Activated effector memory CD4-positive, alpha-beta T cell treated with anti-CD3 and anti-CD28 coated beads, Interleukin-2, amount 50 U/mL, for 16 hours (primary cell): ENCODE results near the gene RABGEF1.
"Not testable (repeated sequence)": the region's sequence is repeated elsewhere in the genome, so short reads cannot be mapped to it uniquely, and the experiment has no call there.

Experiments
- DNase-seq: peaks from one replicate; pipeline ENCODE4 v3.0.0-alpha.2; 2020

The RABGEF1 gene

GRCh38 chr7:66735850-66736249, 4.7 kb upstream of the RABGEF1 start:
- DNase-seq, result no peak

GRCh38 chr7:66736892-66737291, 3.6 kb upstream of the RABGEF1 start:
- no peak for DNase-seq

- no peak for DNase-seq
These were observed 2.9 kb upstream of the RABGEF1 start for GRCh38 chr7:66737667-66738066.

- no peak for DNase-seq
These were observed 1.1 kb upstream of the RABGEF1 start for GRCh38 chr7:66739477-66739876.

GRCh38 chr7:66739953-66740301, 606 bp upstream of the RABGEF1 start:
- DNase-seq, result no peak

GRCh38 chr7:66740980-66741709, 612 bp downstream of the RABGEF1 start:
- DNase-seq, result peak; percentile 79

- no peak for DNase-seq
These were observed 1.1 kb downstream of the RABGEF1 start for GRCh38 chr7:66741710-66742049.

- not testable (repeated sequence) for DNase-seq
These were observed 1.8 kb downstream of the RABGEF1 start for GRCh38 chr7:66742298-66742697.

- no peak for DNase-seq
These were observed 3.4 kb downstream of the RABGEF1 start for GRCh38 chr7:66743920-66744319.

- DNase-seq, result no peak
These were observed 6.9 kb downstream of the RABGEF1 start for GRCh38 chr7:66747385-66747784.

- DNase-seq, result no peak
These were observed 7.5 kb downstream of the RABGEF1 start for GRCh38 chr7:66747881-66748511.

- DNase-seq, result no peak
These were observed 8.3 kb downstream of the RABGEF1 start for GRCh38 chr7:66748791-66749190.

GRCh38 chr7:66751945-66752344, 11.4 kb downstream of the RABGEF1 start:
- no peak for DNase-seq

GRCh38 chr7:66754541-66754940, 14.0 kb downstream of the RABGEF1 start:
- no peak for DNase-seq

- DNase-seq, result not testable (repeated sequence)
These were observed 14.5 kb downstream of the RABGEF1 start for GRCh38 chr7:66755059-66755458.

GRCh38 chr7:66756227-66756626, 15.7 kb downstream of the RABGEF1 start:
- DNase-seq, result not testable (repeated sequence)

- no peak for DNase-seq
These were observed 16.4 kb downstream of the RABGEF1 start for GRCh38 chr7:66756889-66757288.

GRCh38 chr7:66757939-66758338, 17.4 kb downstream of the RABGEF1 start:
- no peak for DNase-seq

GRCh38 chr7:66758950-66759628, 18.6 kb downstream of the RABGEF1 start:
- no peak for DNase-seq

GRCh38 chr7:66763183-66763582, 22.6 kb downstream of the RABGEF1 start:
- not testable (repeated sequence) for DNase-seq

GRCh38 chr7:66763633-66764355, 23.3 kb downstream of the RABGEF1 start:
- DNase-seq, result not testable (repeated sequence)

GRCh38 chr7:66764905-66765304, 24.4 kb downstream of the RABGEF1 start:
- DNase-seq, result not testable (repeated sequence)

GRCh38 chr7:66765322-66766025, 24.9 kb downstream of the RABGEF1 start:
- DNase-seq, result not testable (repeated sequence)
